Measurements from ENCODE around the gene TENM4. TPM values are rescaled to one million over a fixed set of nuclear protein-coding genes. Genes with fewer than 3 reads are reported as not detected.

TENM4 gene
- total RNA-seq, 1 experiment from 2014 or later, result 0.39 TPM

DNA sequence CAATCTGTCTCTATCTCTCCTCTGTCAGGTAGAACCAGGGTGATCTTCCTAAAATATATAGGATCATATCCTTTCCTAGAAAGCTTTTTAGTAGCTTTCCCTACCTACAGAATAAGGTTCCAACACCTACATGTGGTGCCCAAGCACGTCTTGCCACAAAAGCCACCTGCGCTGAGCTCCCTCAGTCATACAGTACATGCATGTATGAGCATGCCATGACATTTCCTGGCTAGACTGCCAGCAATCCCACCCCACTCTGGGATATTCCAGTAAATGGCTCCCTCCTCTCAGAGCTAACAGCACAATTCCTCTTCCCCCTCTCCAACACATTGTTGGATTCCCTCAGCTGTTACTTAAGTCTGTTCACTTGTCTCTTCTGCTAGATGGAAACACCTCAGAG, 398.0 kb downstream of the TENM4 start:
- Histone ChIP-seq H3K36me3 (ENCODE audit: control insufficient read depth, insufficient read depth, low read length) (no peaks in the 10 kb centered on the region), H3K4me1 (ENCODE audit: control insufficient read depth, insufficient read depth, low read length) (no peaks in the 10 kb centered on the region), H3K9me3 (ENCODE audit: control insufficient read depth, insufficient read depth, low read depth, low read length) (no peaks in the 10 kb centered on the region), H3K27ac (ENCODE audit: low read length) (no peak overlapping the region), H3K27me3 (ENCODE audit: control insufficient read depth, insufficient read depth, low read length) (peaks cover 2% of the 10 kb centered on the region), H3K4me3 (ENCODE audit: low read depth in 2 of 2, low read length in 2 of 2) (no peak overlapping the region)
- BruUV-seq (replicated peaks), result no TSS peak
- no peak for ATAC-seq
- ChIA-PET POLR2A (no interaction called here), CTCF (no interaction called here)
- in situ Hi-C loops (cut with HindIII; ENCODE audit: low pct_unique_long_range_greater_than_20kb, low sequenced_read_pairs) (no loop called here), intact Hi-C loops (cut with micrococcal nuclease; ENCODE audit: unreplicated experiment) (no loop called here)
- no peak for DNase-seq (ENCODE audit: low read depth, low spot score)
- TF ChIP-seq, protein P1, sequence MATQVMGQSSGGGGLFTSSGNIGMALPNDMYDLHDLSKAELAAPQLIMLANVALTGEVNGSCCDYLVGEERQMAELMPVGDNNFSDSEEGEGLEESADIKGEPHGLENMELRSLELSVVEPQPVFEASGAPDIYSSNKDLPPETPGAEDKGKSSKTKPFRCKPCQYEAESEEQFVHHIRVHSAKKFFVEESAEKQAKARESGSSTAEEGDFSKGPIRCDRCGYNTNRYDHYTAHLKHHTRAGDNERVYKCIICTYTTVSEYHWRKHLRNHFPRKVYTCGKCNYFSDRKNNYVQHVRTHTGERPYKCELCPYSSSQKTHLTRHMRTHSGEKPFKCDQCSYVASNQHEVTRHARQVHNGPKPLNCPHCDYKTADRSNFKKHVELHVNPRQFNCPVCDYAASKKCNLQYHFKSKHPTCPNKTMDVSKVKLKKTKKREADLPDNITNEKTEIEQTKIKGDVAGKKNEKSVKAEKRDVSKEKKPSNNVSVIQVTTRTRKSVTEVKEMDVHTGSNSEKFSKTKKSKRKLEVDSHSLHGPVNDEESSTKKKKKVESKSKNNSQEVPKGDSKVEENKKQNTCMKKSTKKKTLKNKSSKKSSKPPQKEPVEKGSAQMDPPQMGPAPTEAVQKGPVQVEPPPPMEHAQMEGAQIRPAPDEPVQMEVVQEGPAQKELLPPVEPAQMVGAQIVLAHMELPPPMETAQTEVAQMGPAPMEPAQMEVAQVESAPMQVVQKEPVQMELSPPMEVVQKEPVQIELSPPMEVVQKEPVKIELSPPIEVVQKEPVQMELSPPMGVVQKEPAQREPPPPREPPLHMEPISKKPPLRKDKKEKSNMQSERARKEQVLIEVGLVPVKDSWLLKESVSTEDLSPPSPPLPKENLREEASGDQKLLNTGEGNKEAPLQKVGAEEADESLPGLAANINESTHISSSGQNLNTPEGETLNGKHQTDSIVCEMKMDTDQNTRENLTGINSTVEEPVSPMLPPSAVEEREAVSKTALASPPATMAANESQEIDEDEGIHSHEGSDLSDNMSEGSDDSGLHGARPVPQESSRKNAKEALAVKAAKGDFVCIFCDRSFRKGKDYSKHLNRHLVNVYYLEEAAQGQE (IDR thresholded peaks at IDR 0.05; ENCODE audit: insufficient read depth in 1 of 2, low read depth in 2 of 2, low read length in 1 of 2), result no peak
- TF ChIP-seq SIN3A (IDR thresholded peaks at IDR 0.05; ENCODE audit: borderline replicate concordance, insufficient read depth, low read depth, low read length) (no peak), POLR2AphosphoS5 (IDR thresholded peaks at IDR 0.05; ENCODE audit: low read depth, low read length) (no peak), TCF7L2 (IDR thresholded peaks at IDR 0.05; ENCODE audit: low read depth, low read length) (no peak)
- TF ChIP-seq, protein P2, sequence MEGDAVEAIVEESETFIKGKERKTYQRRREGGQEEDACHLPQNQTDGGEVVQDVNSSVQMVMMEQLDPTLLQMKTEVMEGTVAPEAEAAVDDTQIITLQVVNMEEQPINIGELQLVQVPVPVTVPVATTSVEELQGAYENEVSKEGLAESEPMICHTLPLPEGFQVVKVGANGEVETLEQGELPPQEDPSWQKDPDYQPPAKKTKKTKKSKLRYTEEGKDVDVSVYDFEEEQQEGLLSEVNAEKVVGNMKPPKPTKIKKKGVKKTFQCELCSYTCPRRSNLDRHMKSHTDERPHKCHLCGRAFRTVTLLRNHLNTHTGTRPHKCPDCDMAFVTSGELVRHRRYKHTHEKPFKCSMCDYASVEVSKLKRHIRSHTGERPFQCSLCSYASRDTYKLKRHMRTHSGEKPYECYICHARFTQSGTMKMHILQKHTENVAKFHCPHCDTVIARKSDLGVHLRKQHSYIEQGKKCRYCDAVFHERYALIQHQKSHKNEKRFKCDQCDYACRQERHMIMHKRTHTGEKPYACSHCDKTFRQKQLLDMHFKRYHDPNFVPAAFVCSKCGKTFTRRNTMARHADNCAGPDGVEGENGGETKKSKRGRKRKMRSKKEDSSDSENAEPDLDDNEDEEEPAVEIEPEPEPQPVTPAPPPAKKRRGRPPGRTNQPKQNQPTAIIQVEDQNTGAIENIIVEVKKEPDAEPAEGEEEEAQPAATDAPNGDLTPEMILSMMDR (IDR thresholded peaks at IDR 0.05), result no peak

DNA sequence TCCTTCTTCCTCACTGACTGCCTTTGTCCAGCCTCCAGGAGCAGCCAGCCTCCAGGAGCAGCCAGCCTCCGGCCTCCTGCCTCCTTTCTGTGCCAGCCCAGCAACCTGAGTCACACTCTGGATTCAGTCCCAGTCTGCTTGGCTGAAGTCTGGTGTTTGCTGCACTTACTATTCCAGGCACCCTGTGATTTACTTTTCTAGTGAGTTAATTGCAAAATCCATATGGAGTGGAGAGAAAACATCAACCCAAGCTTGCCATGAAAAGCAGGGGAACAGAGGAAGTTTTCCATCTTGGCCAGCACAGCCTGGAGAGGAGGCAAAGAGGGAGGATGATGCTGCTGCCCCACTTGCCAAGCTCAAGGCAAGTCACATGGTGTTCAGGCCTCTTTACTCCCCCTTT, 400.5 kb downstream of the TENM4 start:
- H3K4me3 ChIP-seq (ENCODE audit: low read depth in 2 of 2, low read length in 2 of 2), result no peak overlapping the region
- CTCF ChIA-PET, result interaction anchor here (0.7 kb wide), 1 partner anchor 20 kb away, joined by 3 read pairs; no protein-coding TSS in a partner anchor
- peaks cover 2% of the 10 kb centered on the region for H3K27me3 ChIP-seq (ENCODE audit: control insufficient read depth, insufficient read depth, low read length)
- H3K27ac ChIP-seq (ENCODE audit: low read length), result no peak overlapping the region
- TF ChIP-seq POLR2AphosphoS5 (IDR thresholded peaks at IDR 0.05; ENCODE audit: low read depth, low read length) (no peak), TCF7L2 (IDR thresholded peaks at IDR 0.05; ENCODE audit: low read depth, low read length) (no peak), SIN3A (IDR thresholded peaks at IDR 0.05; ENCODE audit: borderline replicate concordance, insufficient read depth, low read depth, low read length) (no peak)
- no peaks in the 10 kb centered on the region for H3K4me1 ChIP-seq (ENCODE audit: control insufficient read depth, insufficient read depth, low read length)
- no peaks in the 10 kb centered on the region for H3K9me3 ChIP-seq (ENCODE audit: control insufficient read depth, insufficient read depth, low read depth, low read length)
- POLR2A ChIA-PET, result interaction anchor here (0.6 kb wide), 1 partner anchor 17 kb away, joined by 8 read pairs; no protein-coding TSS in a partner anchor
- in situ Hi-C loops (cut with HindIII; ENCODE audit: low pct_unique_long_range_greater_than_20kb, low sequenced_read_pairs), result no loop called here
- no TSS peak for BruUV-seq (replicated peaks)
- intact Hi-C loops (cut with micrococcal nuclease; ENCODE audit: unreplicated experiment), result no loop called here
- DNase-seq (ENCODE audit: low read depth, low spot score) (no peak), ATAC-seq (no peak)
- no peaks in the 10 kb centered on the region for H3K36me3 ChIP-seq (ENCODE audit: control insufficient read depth, insufficient read depth, low read length)

DNA sequence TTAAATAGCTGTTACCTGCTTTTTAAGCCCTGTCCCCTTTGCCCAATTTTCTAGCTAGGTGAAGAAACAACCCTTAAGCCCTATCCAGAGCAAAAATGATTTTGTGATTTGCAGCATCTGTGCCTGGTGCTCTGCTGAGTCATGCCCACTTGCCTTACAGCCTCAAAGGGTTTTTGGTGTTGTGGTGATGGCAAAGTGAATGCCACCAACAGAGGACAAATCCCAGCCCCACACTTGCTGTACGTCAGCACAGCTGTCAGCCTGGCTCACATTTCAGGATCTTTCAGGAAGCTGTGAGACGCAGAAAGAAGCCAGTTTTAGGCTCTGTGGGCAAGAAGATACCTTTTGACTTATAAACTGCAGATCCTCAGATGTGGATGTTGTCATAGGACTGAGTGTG, 401.7 kb downstream of the TENM4 start:
- BruUV-seq (replicated peaks), result no TSS peak
- ATAC-seq (no peak), DNase-seq (ENCODE audit: low read depth, low spot score) (no peak)
- no peak overlapping the region for H3K27ac ChIP-seq (ENCODE audit: low read length)
- no peaks in the 10 kb centered on the region for H3K9me3 ChIP-seq (ENCODE audit: control insufficient read depth, insufficient read depth, low read depth, low read length)
- peaks cover under 1% of the 10 kb centered on the region for H3K27me3 ChIP-seq (ENCODE audit: control insufficient read depth, insufficient read depth, low read length)
- POLR2A ChIA-PET, result no interaction called here
- CTCF ChIA-PET, result interaction anchor here (0.6 kb wide), 1 partner anchor 42 kb away, joined by 4 read pairs; no protein-coding TSS in a partner anchor
- no peak for TF ChIP-seq POLR2AphosphoS5 (IDR thresholded peaks at IDR 0.05; ENCODE audit: low read depth, low read length)
- TF ChIP-seq, protein P1 (IDR thresholded peaks at IDR 0.05; ENCODE audit: insufficient read depth in 1 of 2, low read depth in 2 of 2, low read length in 1 of 2), result no peak
- TF ChIP-seq, protein P2 (IDR thresholded peaks at IDR 0.05), result no peak
- no peak for TF ChIP-seq TCF7L2 (IDR thresholded peaks at IDR 0.05; ENCODE audit: low read depth, low read length)
- no peak for TF ChIP-seq SIN3A (IDR thresholded peaks at IDR 0.05; ENCODE audit: borderline replicate concordance, insufficient read depth, low read depth, low read length)
- H3K4me1 ChIP-seq (ENCODE audit: control insufficient read depth, insufficient read depth, low read length), result no peaks in the 10 kb centered on the region
- no peaks in the 10 kb centered on the region for H3K36me3 ChIP-seq (ENCODE audit: control insufficient read depth, insufficient read depth, low read length)
- intact Hi-C loops (cut with micrococcal nuclease; ENCODE audit: unreplicated experiment) (no loop called here), in situ Hi-C loops (cut with HindIII; ENCODE audit: low pct_unique_long_range_greater_than_20kb, low sequenced_read_pairs) (no loop called here)
- H3K4me3 ChIP-seq (ENCODE audit: low read depth in 2 of 2, low read length in 2 of 2), result no peak overlapping the region
